Effector CD4-positive, alpha-beta T cell (primary cell): ENCODE data around the gene MPC2.

Experiments
- DNase-seq: peaks from one replicate; pipeline ENCODE4 v3.0.0-alpha.2; 2020
- total RNA-seq: gene quantifications from one replicate; lab custom pipeline; 2026; lab: John Stamatoyannopoulos, UW

MPC2 gene
- 47.1 reads per million, percentile 67 among the genes with 10 or more reads in this experiment for total RNA-seq

- DNase-seq, result peak; percentile 58
These were observed at the start of gene MPC2 for GRCh38 chr1:167936930-167937708. TSS of gene MPC2 (minus strand) at chr1:167937072. CDS start at chr1:167935841, 1,231 bp downstream.

- DNase-seq, result no peak
These were observed 48.1 kb upstream of the MPC2 start for GRCh38 chr1:167984886-167985489.

- DNase-seq, result no peak
These were observed 47.0 kb upstream of the MPC2 start for GRCh38 chr1:167983797-167984420.

- no peak for DNase-seq
These were observed 45.1 kb upstream of the MPC2 start for GRCh38 chr1:167981933-167982332.

- DNase-seq, result no peak
These were observed 40.4 kb upstream of the MPC2 start for GRCh38 chr1:167977245-167977644.

- DNase-seq, result no peak
These were observed 37.8 kb upstream of the MPC2 start for GRCh38 chr1:167974698-167975097.

- DNase-seq, result no peak
These were observed 37.0 kb upstream of the MPC2 start for GRCh38 chr1:167973832-167974231.

- no peak for DNase-seq
These were observed 31.7 kb upstream of the MPC2 start for GRCh38 chr1:167968569-167968968.

- DNase-seq, result no peak
These were observed 29.2 kb upstream of the MPC2 start for GRCh38 chr1:167966050-167966449.

- DNase-seq, result no peak
These were observed 27.8 kb upstream of the MPC2 start for GRCh38 chr1:167964646-167965045.

GRCh38 chr1:167957710-167958109 lies 20.8 kb upstream of the MPC2 start:
- no peak for DNase-seq

GRCh38 chr1:167955915-167956314 lies 19.0 kb upstream of the MPC2 start:
- no peak for DNase-seq

GRCh38 chr1:167950569-167950968 lies 13.7 kb upstream of the MPC2 start:
- DNase-seq, result no peak

GRCh38 chr1:167949785-167950184 lies 12.9 kb upstream of the MPC2 start:
- DNase-seq, result no peak

- no peak for DNase-seq
These were observed 10.9 kb upstream of the MPC2 start for GRCh38 chr1:167947733-167948132.

- no peak for DNase-seq
These were observed 6.7 kb upstream of the MPC2 start for GRCh38 chr1:167943541-167943940.

- DNase-seq, result no peak
These were observed 3.4 kb upstream of the MPC2 start for GRCh38 chr1:167940264-167940663.

- DNase-seq, result no peak
These were observed 1.3 kb upstream of the MPC2 start for GRCh38 chr1:167938080-167938636.

- DNase-seq, result no peak
These were observed 788 bp upstream of the MPC2 start for GRCh38 chr1:167937709-167938010.

GRCh38 chr1:167936068-167936929 lies 573 bp downstream of the MPC2 start, which contains the start of gene DCAF6:
TSS of gene DCAF6 (plus strand) at chr1:167936683. CDS start at chr1:167936912, 229 bp downstream.
- peak; percentile 97 for DNase-seq

GRCh38 chr1:167935216-167936067 lies 1.4 kb downstream of the MPC2 start:
- peak; percentile 17 for DNase-seq
